Measurements from ENCODE around the gene MBD6.

DNA sequence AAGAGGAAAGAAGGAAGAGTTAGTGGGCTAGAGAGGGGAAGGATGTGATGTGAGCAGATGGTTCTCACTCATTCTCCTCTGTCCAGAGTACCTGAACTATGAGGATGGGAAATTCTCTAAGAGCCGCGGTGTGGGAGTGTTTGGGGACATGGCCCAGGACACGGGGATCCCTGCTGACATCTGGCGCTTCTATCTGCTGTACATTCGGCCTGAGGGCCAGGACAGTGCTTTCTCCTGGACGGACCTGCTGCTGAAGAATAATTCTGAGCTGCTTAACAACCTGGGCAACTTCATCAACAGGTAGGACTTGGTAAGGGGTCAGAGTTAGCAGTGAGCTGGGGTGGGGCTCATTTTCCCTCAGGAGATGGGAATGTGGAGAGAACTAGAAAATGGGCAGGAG lies 10.0 kb upstream of the MBD6 start:
- TF ChIP-seq, protein P1, sequence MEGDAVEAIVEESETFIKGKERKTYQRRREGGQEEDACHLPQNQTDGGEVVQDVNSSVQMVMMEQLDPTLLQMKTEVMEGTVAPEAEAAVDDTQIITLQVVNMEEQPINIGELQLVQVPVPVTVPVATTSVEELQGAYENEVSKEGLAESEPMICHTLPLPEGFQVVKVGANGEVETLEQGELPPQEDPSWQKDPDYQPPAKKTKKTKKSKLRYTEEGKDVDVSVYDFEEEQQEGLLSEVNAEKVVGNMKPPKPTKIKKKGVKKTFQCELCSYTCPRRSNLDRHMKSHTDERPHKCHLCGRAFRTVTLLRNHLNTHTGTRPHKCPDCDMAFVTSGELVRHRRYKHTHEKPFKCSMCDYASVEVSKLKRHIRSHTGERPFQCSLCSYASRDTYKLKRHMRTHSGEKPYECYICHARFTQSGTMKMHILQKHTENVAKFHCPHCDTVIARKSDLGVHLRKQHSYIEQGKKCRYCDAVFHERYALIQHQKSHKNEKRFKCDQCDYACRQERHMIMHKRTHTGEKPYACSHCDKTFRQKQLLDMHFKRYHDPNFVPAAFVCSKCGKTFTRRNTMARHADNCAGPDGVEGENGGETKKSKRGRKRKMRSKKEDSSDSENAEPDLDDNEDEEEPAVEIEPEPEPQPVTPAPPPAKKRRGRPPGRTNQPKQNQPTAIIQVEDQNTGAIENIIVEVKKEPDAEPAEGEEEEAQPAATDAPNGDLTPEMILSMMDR (IDR thresholded peaks at IDR 0.05): no peak
- TF ChIP-seq POLR2A (IDR thresholded peaks at IDR 0.05): no peak

All from uterus (tissue), 2 donors.